ENCODE results near the gene VAC14. TPM values are rescaled to one million over a fixed set of nuclear protein-coding genes. Genes with fewer than 3 reads are reported as not detected.

VAC14 gene
- total RNA-seq, 4 donors from 2014 or later, result 39.5 to 65.5 (median 45.4) TPM

GRCh38 chr16:70650216-70650615, 150.7 kb downstream of the VAC14 start:
- DNase-seq (ENCODE audit: low spot score in 2 of 2), result no peak
- 66% methylated on average over 4 of the region's 4 CpGs for WGBS
- no peak for TF ChIP-seq POLR2A (IDR thresholded peaks at IDR 0.05)
- no peak for TF ChIP-seq POLR2AphosphoS5 (IDR thresholded peaks at IDR 0.05)
- no peak for TF ChIP-seq EP300 (IDR thresholded peaks at IDR 0.05)
- Histone ChIP-seq H3K36me3 (peaks cover 3% of the 10 kb centered on the region), H3K27ac (no peak overlapping the region), H3K9me3 (no peaks in the 10 kb centered on the region), H3K4me3 (no peak overlapping the region), H3K27me3 (no peaks in the 10 kb centered on the region), H3K4me1 (peaks cover 14% of the 10 kb centered on the region)

- Histone ChIP-seq H3K4me1 (peaks cover 11% of the 10 kb centered on the region), H3K27ac (no peak overlapping the region), H3K4me3 (no peak overlapping the region), H3K36me3 (peaks cover 3% of the 10 kb centered on the region), H3K9me3 (no peaks in the 10 kb centered on the region), H3K27me3 (no peaks in the 10 kb centered on the region)
- WGBS, result 80% methylated on average over 7 of the region's 7 CpGs
- TF ChIP-seq CTCF (IDR thresholded peaks at IDR 0.05) (no peak), POLR2AphosphoS5 (IDR thresholded peaks at IDR 0.05) (no peak), POLR2A (IDR thresholded peaks at IDR 0.05) (no peak), EP300 (IDR thresholded peaks at IDR 0.05) (no peak)
- DNase-seq (ENCODE audit: low spot score in 2 of 2), result no peak
Measured at GRCh38 chr16:70649300-70649699, 151.7 kb downstream of the VAC14 start.

GRCh38 chr16:70648606-70649005, 152.4 kb downstream of the VAC14 start:
- TF ChIP-seq POLR2AphosphoS5 (IDR thresholded peaks at IDR 0.05), result no peak
- TF ChIP-seq POLR2A (IDR thresholded peaks at IDR 0.05), result no peak
- no peak for TF ChIP-seq CTCF (IDR thresholded peaks at IDR 0.05)
- no peak for TF ChIP-seq EP300 (IDR thresholded peaks at IDR 0.05)
- H3K27ac ChIP-seq, result no peak overlapping the region
- WGBS, result 81% methylated on average over 6 of the region's 6 CpGs

GRCh38 chr16:70647441-70648359, 153.3 kb downstream of the VAC14 start:
- WGBS, result 86% methylated on average over 15 of the region's 15 CpGs
- peaks cover 3% of the 10 kb centered on the region for H3K36me3 ChIP-seq
- no peaks in the 10 kb centered on the region for H3K9me3 ChIP-seq
- no peaks in the 10 kb centered on the region for H3K27me3 ChIP-seq
- no peak overlapping the region for H3K4me3 ChIP-seq
- no peak for TF ChIP-seq CTCF (IDR thresholded peaks at IDR 0.05)
- DNase-seq (ENCODE audit: low spot score in 2 of 2), result no peak
- H3K27ac ChIP-seq, result no peak overlapping the region
- H3K4me1 ChIP-seq, result no peaks in the 10 kb centered on the region

More at GRCh38 chr16:70648606-70649005, 152.4 kb downstream of the VAC14 start:
- H3K4me3 ChIP-seq, result no peak overlapping the region
- H3K27me3 ChIP-seq, result no peaks in the 10 kb centered on the region
- peaks cover 3% of the 10 kb centered on the region for H3K36me3 ChIP-seq
- H3K9me3 ChIP-seq, result no peaks in the 10 kb centered on the region
- H3K4me1 ChIP-seq, result peaks cover 4% of the 10 kb centered on the region
- DNase-seq (ENCODE audit: low spot score in 2 of 2), result no peak

- TF ChIP-seq POLR2A (IDR thresholded peaks at IDR 0.05) (no peak), POLR2AphosphoS5 (IDR thresholded peaks at IDR 0.05) (no peak), CTCF (IDR thresholded peaks at IDR 0.05) (no peak), EP300 (IDR thresholded peaks at IDR 0.05) (no peak)
- Histone ChIP-seq H3K9me3 (no peaks in the 10 kb centered on the region), H3K27me3 (no peaks in the 10 kb centered on the region), H3K36me3 (peaks cover 3% of the 10 kb centered on the region), H3K4me3 (no peak within 1 kb of the TSS), H3K4me1 (no peaks in the 10 kb centered on the region), H3K27ac (no peak within 1 kb of the TSS)
- WGBS, result 81% methylated on average over 31 of the region's 39 CpGs
- DNase-seq (ENCODE audit: low spot score in 2 of 2), result no peak
Measured at GRCh38 chr16:70646260-70647241, 154.4 kb downstream of the VAC14 start, which contains the start of gene IL34. Gene IL34, plus strand, starts transcription at chr16:70646559. Its CDS starts 389 bp downstream, at chr16:70646948.

Measured in suprapubic skin (tissue), 4 donors.